Pulmonary artery endothelial cell (primary cell): Measurements from ENCODE around the gene PEX7. TPM values are rescaled to one million over a fixed set of nuclear protein-coding genes. Genes with fewer than 3 reads are reported as not detected.
A peak's percentile ranks its signal among the peaks of the same experiment; 100 is the strongest.
"Not testable (repeated sequence)": the region's sequence is repeated elsewhere in the genome, so short reads cannot be mapped to it uniquely, and the experiment has no call there.

ENCODE experiments used
- DNase-seq: peaks from one replicate; pipeline ENCODE4 v3.0.0-alpha.2; 2011; ENCODE audit warnings: low read depth, low spot score
- total RNA-seq: library from RNA; depleted of rRNA; stranded (reverse); fragments of >200 nt; gene quantifications from 2 replicates; pipeline ENCODE4 v1.2.3, GENCODE V29; 2014

Gene PEX7
- total RNA-seq, 1 donor from 2014 or later: 7.9 TPM

DNA sequence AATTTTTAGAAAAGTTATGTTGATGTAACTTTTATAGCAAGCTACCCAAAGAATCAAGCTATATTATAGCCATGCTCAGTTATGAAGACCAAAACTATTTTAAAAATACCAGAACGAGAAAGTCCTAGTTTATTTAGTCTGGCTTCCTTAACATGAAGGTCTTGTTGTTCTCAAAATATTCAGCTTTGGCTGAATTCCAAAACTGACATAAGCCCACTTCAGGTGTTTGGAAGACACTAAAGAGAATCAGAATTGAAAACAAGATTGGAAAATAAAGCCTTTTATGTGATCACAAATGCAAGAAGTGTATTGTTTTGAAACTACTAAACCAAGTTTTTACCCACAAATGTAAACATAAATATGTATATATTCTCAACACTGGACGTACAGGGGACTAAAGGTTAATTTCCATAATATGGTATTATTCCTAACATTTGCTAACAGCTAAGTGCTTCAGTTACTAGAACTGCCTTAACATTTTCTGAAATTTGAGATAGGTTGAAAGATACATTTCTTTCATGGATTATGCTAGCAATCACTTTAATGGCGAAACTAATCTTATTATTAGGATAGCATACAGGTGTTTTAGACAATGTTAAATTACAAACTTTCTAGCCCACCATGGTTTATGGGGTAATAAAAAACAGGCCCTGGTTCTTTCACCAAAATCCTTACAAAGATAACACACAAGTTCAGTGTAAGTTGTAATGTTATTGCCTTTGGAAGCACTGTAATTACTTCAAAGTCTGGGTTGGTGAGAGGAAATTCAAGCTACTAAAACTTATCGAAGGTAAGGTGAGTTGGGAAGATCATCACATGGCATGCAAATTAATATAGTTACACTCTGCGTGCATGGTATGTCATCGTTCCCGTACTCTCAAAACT, 31.7 kb upstream of the PEX7 start:
- no peak for DNase-seq

DNA sequence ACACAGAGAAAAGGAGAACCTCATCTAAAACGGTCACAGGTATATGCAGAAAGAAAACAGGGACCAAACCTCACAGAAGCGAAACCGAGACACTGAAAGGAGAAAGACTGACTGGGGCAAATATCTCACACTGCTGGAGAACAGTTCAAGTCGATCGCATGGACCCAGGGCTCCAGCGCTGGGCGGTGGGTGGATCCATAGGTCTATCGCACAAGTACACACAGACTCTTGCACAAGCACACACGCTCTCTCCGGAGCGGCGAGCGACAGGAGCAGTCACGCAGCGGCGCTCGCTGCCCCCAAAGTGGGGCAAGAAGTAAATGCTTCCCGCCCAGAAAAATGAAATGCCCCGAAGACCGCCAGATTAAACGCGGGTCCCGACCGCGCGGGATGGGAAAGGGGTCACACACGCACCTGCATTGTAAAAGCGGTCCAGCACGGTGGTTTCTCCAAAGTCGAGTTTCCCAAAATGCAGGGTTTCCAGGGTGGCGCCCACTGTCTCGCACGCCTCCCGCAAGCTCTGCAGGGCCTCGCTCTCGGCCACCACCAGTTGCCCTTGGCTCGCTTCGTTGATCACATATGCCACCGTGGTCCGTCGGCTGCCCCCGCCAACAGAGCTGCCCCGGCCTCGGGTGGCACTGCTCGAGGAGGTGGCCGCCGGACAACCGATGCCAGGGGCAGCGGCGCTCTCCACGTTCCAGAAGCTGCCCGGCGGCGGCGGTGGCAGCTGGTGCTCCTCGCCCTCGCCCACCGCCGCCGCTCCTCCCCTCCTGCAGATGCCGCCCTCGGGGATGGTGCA, 30.9 kb upstream of the PEX7 start:
- DNase-seq: no peak

DNA sequence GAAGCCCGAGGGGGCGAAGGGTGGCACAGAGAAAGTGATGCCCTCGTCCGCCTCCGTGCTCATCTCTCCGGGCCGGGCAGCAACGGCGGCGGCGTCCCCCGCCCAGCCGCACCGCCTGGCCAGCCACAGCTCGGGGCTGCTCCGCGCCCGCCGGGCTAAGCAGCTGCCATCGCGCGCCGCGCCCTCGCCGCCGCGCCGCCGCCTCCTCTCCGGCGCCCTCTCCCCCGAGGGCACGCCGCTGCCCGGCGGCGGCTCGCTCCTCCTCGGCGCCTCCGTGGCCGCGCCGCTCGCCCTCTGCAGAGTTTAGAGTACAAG, 30.3 kb upstream of the PEX7 start:
- DNase-seq: no peak

DNA sequence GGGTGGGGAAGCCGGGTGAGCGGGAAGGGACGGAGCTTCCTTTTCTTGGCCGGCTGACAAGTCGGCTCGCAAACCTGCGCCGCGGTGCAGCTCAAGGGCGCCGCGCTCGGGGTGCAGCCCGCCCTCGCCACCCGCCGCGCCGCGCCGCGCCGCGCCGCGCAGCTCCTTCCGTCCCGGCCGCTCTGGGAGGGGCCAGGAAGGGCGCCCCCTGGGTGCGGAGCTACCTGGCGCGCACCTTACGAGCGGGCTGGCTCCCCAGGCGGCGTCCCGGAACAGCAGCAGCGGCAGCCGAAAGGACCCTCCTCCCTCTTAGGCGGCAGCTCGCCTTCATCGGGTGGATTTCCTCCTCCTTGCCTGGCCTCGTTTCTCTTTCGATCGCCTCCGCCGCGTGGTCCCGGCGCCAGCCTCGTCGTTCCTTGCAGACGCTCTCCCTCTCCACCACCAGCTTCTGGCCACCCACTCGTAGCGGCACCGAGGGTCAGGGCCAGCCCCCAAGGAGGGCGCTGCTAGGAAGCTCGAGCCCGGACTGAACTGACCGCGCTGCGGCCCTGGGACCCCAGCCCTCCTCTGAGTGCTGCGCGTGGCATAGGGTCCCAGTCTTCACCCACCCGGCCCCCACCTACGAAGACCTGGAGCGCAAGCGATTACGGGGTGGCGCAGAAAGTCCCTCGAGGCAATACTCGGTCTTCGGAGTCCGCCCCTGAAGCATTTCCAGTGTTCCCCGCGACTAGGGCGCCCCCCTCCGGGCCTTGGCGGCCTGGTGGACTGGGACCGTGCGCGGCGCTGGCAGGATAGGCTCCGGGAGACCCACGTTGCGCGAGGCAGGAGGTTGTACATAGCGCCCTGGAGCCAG, 29.8 kb upstream of the PEX7 start, which contains the start of gene MAP3K5:
Gene MAP3K5 (minus strand): TSS at position 68 of the 853 bp plus-strand sequence. CDS start 320 bp downstream, outside the sequence.
- DNase-seq: peak; percentile 67

DNA sequence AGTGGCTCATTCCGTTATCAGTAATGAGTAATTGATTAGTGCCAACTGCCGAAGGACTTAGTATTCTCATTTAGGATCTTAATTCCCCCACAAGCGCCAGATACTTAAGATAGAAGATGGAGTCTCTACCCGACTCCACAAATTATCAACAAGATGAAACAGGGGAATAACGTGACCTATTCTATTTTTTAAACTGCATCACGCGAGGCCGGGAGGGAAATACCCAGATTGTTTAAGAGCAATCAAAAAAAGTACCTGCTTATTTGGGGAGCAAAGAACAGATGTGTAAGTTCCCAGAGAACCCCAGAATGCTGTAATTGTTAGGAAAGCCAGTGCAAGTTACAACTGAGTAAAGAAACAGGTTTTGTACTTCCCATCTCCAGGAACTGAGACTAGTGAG, 29.0 kb upstream of the PEX7 start:
- no peak for DNase-seq

DNA sequence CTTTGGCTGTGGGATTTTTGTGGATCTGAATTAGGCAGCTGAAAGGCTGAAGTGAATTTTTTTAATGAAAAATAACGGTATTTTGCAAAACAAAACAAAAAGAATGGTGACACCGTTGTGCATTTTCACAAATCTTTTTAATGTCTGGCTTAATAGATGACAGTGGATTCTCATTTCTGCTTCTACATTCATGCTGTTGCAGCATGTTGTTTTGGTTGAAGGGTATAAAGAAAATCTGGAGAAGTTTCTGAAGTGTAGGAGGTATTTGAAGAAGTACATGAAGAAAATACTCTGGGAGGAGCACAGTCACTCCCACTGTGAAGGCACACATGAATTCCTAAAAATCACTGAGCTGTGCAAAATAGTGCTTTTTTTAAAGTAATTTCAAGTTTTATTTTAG, 27.0 kb upstream of the PEX7 start:
- DNase-seq: no peak

DNA sequence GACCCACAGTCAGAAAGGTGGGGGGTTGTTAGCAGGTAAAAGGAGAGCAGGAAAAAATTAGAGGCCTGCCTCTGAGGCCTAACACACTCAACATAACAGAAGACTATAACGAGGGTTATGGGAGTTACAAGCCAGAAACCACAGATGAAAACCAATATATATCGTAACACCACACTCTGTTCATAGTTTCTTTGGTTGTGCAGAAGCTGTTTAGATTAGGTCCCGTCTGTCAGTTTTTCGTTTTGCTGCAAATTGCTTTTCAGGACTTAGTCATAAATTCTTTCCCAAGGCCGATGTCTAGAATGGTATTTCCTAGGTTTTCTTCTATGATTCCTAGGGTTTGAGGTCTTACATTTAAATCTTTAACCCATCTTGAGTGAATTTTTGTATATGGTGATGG, 26.4 kb upstream of the PEX7 start:
- DNase-seq: no peak

DNA sequence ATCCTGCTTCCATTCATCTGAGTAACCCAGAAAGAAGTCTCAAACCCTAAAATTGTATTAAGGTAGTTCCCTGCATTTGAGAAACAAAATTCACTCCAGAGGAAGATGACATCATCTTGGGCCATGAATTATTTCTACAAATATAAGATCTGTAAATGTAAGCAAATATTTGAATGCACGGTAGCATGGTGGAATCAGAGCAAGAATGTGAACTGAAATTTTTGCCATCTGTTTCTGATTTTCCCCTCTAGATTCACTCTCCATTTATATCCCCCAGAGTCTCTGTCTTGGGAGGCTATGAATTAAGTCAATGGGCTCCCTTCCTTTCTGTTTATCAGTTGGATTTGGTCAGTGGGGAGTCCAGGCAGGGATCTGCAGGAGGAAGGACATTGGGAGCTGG, 24.3 kb upstream of the PEX7 start:
- no peak for DNase-seq

DNA sequence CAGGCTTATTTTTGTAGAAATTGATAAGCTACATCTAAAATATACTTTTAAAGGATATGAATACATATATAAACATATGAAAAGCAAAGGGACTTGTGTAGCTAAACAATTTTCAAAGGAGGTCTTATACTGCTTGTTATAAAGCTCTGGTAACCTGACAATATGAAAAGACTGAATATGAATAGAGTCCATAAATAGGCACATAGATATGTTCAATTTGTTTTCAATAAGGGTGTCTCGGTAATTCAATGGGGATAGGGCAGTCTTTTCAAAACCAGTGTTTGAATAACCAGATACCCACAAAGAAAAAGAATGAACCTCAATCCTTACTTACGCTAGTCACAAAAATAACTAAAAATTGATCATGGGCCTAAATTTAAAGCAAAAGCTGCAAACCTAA, 20.8 kb upstream of the PEX7 start:
- no peak for DNase-seq

DNA sequence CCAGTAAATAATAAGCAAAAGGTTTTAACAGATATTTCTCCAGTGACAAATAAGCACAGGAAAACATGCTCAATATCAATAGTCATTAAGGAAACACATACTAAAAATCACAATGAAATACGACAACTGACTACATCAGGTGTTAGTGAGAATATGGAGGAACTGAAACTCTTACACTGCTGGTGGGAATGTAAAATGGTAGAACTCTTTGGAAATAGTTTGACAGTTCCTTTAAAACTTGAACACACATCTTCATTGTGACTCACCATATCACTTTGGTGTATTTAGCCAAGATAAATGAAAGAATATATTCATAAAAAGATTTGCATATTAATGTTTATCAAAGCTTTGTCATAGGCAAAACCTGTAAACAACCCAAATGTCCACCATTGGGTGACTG, 18.8 kb upstream of the PEX7 start:
- no peak for DNase-seq

DNA sequence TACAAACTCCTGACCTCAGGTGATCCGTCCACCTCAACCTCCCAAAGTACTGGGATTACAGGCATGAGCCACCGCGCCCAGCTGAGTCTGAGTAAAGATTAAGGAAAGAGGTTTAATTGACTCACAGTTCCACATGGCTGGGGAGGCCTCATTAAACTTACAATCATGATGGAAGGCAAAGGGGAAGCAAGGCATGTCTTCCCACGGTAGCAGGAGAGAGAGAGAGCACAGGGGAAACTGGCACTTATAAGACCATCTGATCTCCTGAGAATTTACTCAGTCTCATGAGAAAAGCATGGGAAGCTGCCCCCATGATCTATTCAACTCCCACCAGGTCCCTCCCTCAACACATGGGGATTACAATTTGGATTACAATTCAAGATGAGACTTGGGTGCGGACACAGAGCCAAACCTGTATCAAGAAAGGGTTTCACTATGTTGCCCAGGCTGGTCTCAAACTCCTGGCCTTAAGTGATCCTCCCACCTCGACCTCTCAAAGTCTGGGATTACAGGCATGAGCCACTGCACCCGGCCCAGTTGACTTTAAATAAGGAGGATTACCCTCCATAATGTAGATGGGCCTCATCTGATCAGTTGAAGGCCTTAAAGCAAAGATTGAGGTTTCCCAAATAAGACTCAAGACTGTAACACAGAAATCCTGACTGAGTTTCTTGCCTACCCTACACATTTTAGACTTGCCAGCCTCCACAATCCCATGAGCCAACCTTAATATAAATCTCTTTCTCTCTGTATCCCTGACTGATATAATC, 13.1 kb upstream of the PEX7 start:
- no peak for DNase-seq

DNA sequence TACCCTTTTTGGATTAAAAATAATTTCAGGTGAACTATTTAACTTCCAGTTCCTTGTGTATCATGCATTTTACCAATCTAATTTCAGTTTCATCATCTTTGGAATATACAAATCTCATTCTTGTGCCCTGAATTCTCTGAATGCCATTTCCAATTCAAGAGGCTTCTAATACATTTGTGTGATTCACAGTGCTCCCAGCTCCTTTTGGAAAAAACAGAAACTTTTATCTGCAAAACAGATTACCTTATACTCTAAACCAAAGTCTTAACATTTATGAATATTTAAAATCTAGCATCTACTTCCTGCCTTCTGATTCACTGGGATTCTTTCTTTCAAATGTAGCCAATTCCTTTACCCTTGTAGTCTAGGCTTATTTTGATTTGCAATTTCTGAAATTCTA, 11.1 kb upstream of the PEX7 start:
- DNase-seq: no peak

DNA sequence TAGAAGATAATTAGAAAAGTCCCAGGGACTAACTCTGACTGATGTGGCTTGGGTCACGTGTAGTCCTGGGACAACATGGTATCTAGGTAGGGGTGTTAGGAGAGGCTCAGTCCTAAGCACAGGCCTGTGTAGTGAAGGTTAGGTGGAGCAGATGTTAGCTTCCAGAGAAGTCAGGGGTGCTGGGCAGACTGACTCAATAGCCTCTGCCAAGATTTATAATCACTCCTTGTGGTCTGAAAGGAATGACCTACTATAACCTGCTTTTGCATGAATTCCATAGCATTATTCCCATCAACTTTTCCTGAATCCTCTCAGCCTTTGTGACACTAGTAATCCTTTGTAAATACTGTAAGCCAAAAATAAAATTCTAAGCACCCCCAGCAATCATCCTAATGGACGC, 10.2 kb upstream of the PEX7 start:
- DNase-seq: no peak

DNA sequence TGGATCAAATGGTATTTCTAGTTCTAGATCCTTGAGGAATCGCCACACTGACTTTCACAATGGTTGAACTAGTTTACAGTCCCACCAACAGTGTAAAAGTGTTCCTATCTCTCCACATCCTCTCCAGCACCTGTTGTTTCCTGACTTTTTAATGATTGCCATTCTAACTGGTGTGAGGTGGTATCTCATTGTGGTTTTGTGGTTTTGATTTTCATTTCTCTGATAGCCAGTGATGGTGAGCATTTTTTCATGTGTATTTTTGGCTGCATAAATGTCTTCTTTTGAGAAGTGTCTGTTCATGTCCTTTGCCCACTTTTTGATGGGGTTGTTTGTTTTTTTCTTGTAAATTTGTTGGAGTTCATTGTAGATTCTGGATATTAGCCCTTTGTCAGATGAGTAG, 6.8 kb upstream of the PEX7 start:
- DNase-seq: not testable (repeated sequence)

DNA sequence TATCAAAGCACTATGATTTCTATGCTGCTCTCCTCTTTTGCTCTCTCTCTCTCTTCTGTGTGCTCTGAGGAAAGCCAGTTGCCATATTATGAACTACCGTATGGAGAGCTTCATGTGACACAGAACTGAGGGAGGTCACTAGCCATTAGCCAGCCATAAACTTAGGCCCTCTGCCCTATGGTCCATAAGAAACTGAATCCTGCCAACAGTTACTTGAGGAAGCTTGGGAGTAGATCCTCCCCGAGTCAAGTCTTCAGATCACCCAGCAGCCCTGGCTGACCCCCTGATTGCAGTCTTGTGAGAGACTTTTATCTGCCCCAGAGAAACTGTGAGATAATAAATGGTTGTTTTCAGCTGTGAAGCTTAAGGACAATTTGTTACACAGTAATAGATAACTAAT, 5.7 kb upstream of the PEX7 start:
- DNase-seq: no peak

DNA sequence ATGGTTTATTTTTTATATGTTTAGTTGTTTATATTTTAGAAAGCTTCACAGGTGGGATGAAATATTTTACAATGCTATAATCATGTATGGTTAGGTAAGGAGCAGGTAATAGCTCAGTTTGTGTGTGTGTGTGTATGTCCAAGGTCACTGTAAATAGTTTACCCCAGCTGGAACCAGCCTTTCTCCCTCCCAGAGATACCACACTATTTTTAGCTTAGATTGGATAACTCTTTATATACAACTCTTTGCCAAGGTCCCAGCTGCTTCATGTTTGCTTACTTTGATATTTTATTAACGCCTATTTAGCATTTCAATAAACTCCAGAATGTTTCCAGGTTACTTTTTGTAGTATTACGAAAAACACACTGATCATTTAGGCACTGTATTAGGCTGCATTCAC, 1.8 kb upstream of the PEX7 start:
- DNase-seq: no peak

DNA sequence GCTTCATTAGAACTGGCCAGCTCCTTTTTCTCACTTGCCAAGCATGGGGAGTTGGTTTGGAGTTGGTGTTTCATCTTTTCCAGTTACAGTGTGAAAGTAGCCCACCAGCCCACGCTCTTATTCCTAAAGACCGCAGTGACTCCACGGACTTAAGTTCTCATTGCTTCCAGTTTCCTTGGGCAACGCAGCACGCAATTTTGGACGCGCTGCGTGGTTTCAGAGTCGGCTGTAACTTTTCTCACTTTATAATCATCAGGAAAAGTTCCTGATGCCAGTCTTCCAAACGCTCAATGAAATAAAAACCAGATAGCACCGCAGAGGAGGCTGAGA, 381 bp upstream of the PEX7 start:
- no peak for DNase-seq

DNA sequence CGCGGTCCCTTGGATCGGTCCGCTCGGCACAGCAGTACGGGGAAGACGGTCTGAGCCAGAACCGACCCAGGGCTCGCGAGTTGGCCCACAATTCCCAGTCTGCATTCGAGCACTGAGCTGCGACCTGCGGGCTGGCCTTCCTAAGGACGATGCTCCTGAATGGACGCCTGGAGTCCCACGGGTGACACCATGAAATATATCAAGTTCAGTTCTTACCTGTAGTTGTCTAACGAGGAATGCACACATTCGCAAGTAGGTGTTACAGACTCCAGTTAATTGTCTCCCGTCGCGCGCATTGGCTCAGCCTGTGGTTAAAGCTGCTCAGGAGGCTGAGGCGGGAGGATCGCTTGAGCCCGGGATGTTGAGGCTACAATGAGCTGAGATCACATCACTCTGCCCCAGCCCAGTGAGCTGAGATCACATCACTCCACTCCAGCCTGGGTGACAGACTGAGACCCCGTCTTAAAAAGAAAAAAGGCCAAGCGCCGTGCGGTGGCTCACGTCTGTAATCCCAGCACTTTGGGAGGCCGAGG, 802 bp downstream of the PEX7 start:
- no peak for DNase-seq

DNA sequence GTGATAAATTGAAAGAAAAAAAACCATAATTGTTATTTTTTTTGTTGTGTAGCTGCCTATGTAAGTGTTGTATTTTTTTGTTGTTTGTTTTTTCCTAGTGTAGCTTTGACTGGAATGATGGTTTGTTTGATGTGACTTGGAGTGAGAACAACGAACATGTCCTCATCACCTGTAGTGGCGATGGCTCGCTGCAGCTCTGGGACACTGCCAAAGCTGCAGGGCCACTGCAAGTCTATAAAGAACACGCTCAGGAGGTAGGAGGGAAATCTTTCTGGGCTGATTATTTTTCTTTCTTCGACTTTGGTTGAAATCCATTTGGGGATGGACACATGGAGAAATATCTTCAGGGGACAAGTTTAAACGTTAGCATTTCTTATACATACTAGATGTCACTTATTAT, 3.8 kb downstream of the PEX7 start:
- no peak for DNase-seq

DNA sequence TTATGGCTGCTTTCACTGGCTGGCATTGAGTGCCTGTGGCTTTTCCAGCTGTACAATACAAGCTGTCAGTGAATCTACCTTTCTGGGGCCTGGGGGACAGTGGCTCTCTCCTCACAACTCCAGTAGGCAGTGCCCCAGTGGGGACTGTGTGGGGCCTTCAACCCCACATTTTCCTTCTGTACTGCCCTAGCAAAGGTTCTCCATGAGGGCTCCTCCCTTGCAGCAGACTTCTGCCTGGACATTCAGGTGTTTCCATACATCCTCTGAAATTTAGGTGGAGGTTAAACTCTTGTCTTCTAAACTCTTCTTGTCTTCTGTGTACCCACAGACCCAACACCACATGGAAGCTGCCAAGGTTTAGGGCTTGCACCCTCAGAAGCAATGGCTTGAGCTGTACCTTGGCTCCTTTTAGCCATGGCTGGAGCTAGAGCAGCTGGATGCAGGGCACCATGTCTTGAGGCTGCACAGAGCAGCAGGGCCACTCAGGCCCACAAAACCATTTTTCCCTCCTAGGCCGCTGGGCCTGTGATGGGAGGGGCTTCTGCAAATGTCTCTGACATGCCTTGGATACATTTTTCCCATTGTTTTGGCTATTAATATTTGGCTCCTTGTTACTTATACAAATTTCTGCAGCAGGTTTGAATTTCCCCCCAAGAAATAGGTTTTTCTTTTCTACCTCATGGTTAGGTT, 9.6 kb downstream of the PEX7 start:
- no peak for DNase-seq
